ENCODE data around the gene FUCA2.
A peak's percentile ranks its signal among the peaks of the same experiment; 100 is the strongest.

FUCA2 gene

DNA sequence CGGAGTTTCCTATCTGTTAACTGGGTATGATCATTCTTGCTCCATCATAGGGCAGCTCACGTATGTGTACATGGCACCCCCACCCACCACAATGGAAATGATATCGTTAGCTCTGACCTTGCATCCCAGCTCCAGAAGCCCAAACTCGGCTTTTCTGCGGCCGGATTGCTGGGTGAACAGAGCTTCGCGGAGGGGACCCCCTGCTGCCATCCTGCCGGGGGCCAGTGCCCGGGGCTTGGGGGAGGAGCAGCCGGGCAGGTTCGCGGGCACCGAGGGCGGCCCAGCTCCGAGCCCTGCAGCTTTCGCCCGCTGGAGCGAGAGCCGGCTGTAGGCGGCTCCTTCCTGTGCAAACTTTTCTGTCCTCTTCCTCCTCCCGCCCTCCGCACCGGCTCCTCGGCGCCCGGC is 24.9 kb upstream of the FUCA2 start:
- H3K9me3 ChIP-seq (ENCODE audit: insufficient read depth, low read length), result no peaks in the 10 kb centered on the region
- peak; percentile 49 for TF ChIP-seq SUZ12 (IDR thresholded peaks at IDR 0.05; ENCODE audit: extremely low read depth, insufficient read depth, insufficient read length)
- no peak for TF ChIP-seq YY1 (IDR thresholded peaks at IDR 0.05; ENCODE audit: insufficient read depth, insufficient read length)
- no peak for TF ChIP-seq ZNF274 (IDR thresholded peaks at IDR 0.05; ENCODE audit: low read depth, low read length)
- H3K9ac ChIP-seq (ENCODE audit: insufficient read length, low read depth), result peak overlapping the region; percentile 61
- H3K36me3 ChIP-seq (ENCODE audit: insufficient read depth, insufficient read length, low read length), result no peaks in the 10 kb centered on the region
- H3K4me3 ChIP-seq (ENCODE audit: insufficient read length, low read depth), result peak overlapping the region; percentile 46
- DNase-seq (ENCODE audit: low read depth, low spot score), result no peak
- H3K4me1 ChIP-seq (ENCODE audit: insufficient read depth, insufficient read length), result peaks cover 8% of the 10 kb centered on the region
- H3K27me3 ChIP-seq (ENCODE audit: insufficient read depth, insufficient read length), result peaks cover 38% of the 10 kb centered on the region

- H3K27me3 ChIP-seq (ENCODE audit: insufficient read depth, insufficient read length), result peaks cover 38% of the 10 kb centered on the region
- no peak for DNase-seq (ENCODE audit: low read depth, low spot score)
- no peak for TF ChIP-seq SUZ12 (IDR thresholded peaks at IDR 0.05; ENCODE audit: extremely low read depth, insufficient read depth, insufficient read length)
- no peak for TF ChIP-seq ZNF274 (IDR thresholded peaks at IDR 0.05; ENCODE audit: low read depth, low read length)
- TF ChIP-seq YY1 (IDR thresholded peaks at IDR 0.05; ENCODE audit: insufficient read depth, insufficient read length), result no peak
These were observed 23.7 kb upstream of the FUCA2 start for GRCh38 chr6:143535189-143535614.

GRCh38 chr6:143531720-143532499 is 20.4 kb upstream of the FUCA2 start:
- no peak for TF ChIP-seq ZNF274 (IDR thresholded peaks at IDR 0.05; ENCODE audit: low read depth, low read length)
- TF ChIP-seq SUZ12 (IDR thresholded peaks at IDR 0.05; ENCODE audit: extremely low read depth, insufficient read depth, insufficient read length), result no peak
- no peak for TF ChIP-seq YY1 (IDR thresholded peaks at IDR 0.05; ENCODE audit: insufficient read depth, insufficient read length)
- Histone ChIP-seq H3K4me3 (ENCODE audit: insufficient read length, low read depth) (no peak overlapping the region), H3K9me3 (ENCODE audit: insufficient read depth, low read length) (no peaks in the 10 kb centered on the region), H3K9ac (ENCODE audit: insufficient read length, low read depth) (no peak overlapping the region), H3K27me3 (ENCODE audit: insufficient read depth, insufficient read length) (peaks cover 25% of the 10 kb centered on the region), H3K36me3 (ENCODE audit: insufficient read depth, insufficient read length, low read length) (no peaks in the 10 kb centered on the region), H3K4me1 (ENCODE audit: insufficient read depth, insufficient read length) (no peaks in the 10 kb centered on the region)
- no peak for DNase-seq (ENCODE audit: low read depth, low spot score)

More at GRCh38 chr6:143535189-143535614, 23.7 kb upstream of the FUCA2 start:
- Histone ChIP-seq H3K9me3 (ENCODE audit: insufficient read depth, low read length) (no peaks in the 10 kb centered on the region), H3K4me3 (ENCODE audit: insufficient read length, low read depth) (no peak overlapping the region), H3K4me1 (ENCODE audit: insufficient read depth, insufficient read length) (peaks cover 8% of the 10 kb centered on the region), H3K36me3 (ENCODE audit: insufficient read depth, insufficient read length, low read length) (no peaks in the 10 kb centered on the region), H3K9ac (ENCODE audit: insufficient read length, low read depth) (no peak overlapping the region)

DNA sequence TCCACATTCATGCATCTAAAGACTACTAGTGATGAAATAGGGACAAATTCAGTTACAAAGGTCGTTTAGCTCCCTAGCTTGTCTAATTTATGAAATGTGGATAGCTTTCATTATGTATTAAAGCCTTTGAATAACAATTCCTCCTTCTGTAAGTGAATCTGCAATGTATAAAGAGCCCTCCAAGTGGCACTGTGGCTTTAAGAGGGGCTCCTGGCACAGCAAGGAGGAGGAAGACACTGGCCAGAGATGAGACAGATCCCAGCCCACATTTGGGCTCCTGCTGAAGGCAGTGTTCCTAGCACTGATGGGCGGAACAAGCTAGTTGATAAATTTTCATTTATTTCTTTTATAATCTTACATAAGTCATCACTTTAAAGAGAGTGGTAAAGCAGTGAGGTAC is 17.6 kb upstream of the FUCA2 start:
- no peaks in the 10 kb centered on the region for H3K4me1 ChIP-seq (ENCODE audit: insufficient read depth, insufficient read length)
- H3K4me3 ChIP-seq (ENCODE audit: insufficient read length, low read depth), result no peak overlapping the region
- peaks cover 5% of the 10 kb centered on the region for H3K27me3 ChIP-seq (ENCODE audit: insufficient read depth, insufficient read length)
- H3K36me3 ChIP-seq (ENCODE audit: insufficient read depth, insufficient read length, low read length), result no peaks in the 10 kb centered on the region
- TF ChIP-seq SUZ12 (IDR thresholded peaks at IDR 0.05; ENCODE audit: extremely low read depth, insufficient read depth, insufficient read length), result no peak
- TF ChIP-seq YY1 (IDR thresholded peaks at IDR 0.05; ENCODE audit: insufficient read depth, insufficient read length), result no peak
- no peak for TF ChIP-seq ZNF274 (IDR thresholded peaks at IDR 0.05; ENCODE audit: low read depth, low read length)
- H3K9ac ChIP-seq (ENCODE audit: insufficient read length, low read depth), result no peak overlapping the region
- DNase-seq (ENCODE audit: low read depth, low spot score), result no peak
- no peaks in the 10 kb centered on the region for H3K9me3 ChIP-seq (ENCODE audit: insufficient read depth, low read length)

DNA sequence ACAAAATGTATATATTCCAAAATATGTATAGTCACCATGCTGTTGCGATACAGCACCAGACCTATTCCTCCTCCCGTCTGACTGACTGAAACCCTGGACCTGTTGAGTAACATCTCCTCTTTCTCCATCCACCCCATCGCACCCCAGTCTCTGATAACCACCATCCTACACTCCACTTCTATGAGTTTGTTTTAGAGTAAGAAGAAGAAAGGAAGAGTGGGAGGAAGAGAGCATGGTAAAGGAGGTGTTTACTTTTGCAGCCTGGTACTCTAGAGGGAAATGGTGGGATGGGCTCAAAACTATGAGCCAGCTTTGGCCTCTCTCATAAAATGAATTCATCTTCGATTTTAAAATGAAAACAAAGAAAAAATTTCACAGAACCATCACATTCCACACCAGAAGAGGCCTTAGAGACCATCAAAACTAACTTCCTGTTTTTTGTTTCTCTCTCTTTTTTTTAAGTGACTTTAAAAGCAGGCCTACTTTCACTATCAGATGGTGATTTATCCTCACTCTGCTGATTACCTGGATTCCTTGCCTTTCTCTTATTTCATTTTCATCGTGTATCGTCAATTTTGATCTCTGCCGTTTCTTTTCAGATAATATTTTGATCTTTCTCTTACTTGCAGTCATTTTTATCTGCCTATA is 16.8 kb upstream of the FUCA2 start:
- no peak overlapping the region for H3K4me3 ChIP-seq (ENCODE audit: insufficient read length, low read depth)
- no peaks in the 10 kb centered on the region for H3K36me3 ChIP-seq (ENCODE audit: insufficient read depth, insufficient read length, low read length)
- no peaks in the 10 kb centered on the region for H3K4me1 ChIP-seq (ENCODE audit: insufficient read depth, insufficient read length)
- no peak for DNase-seq (ENCODE audit: low read depth, low spot score)
- no peak for TF ChIP-seq YY1 (IDR thresholded peaks at IDR 0.05; ENCODE audit: insufficient read depth, insufficient read length)
- no peak for TF ChIP-seq ZNF274 (IDR thresholded peaks at IDR 0.05; ENCODE audit: low read depth, low read length)
- TF ChIP-seq SUZ12 (IDR thresholded peaks at IDR 0.05; ENCODE audit: extremely low read depth, insufficient read depth, insufficient read length), result no peak
- H3K9ac ChIP-seq (ENCODE audit: insufficient read length, low read depth), result no peak overlapping the region
- H3K27me3 ChIP-seq (ENCODE audit: insufficient read depth, insufficient read length), result peaks cover under 1% of the 10 kb centered on the region
- no peaks in the 10 kb centered on the region for H3K9me3 ChIP-seq (ENCODE audit: insufficient read depth, low read length)

GRCh38 chr6:143527677-143528076 is 16.2 kb upstream of the FUCA2 start:
- no peak for TF ChIP-seq YY1 (IDR thresholded peaks at IDR 0.05; ENCODE audit: insufficient read depth, insufficient read length)
- no peak for TF ChIP-seq ZNF274 (IDR thresholded peaks at IDR 0.05; ENCODE audit: low read depth, low read length)
- TF ChIP-seq SUZ12 (IDR thresholded peaks at IDR 0.05; ENCODE audit: extremely low read depth, insufficient read depth, insufficient read length), result no peak

GRCh38 chr6:143525356-143525755 is 13.8 kb upstream of the FUCA2 start:
- TF ChIP-seq YY1 (IDR thresholded peaks at IDR 0.05; ENCODE audit: insufficient read depth, insufficient read length), result no peak
- no peak for TF ChIP-seq ZNF274 (IDR thresholded peaks at IDR 0.05; ENCODE audit: low read depth, low read length)
- TF ChIP-seq SUZ12 (IDR thresholded peaks at IDR 0.05; ENCODE audit: extremely low read depth, insufficient read depth, insufficient read length), result no peak
- no peaks in the 10 kb centered on the region for H3K36me3 ChIP-seq (ENCODE audit: insufficient read depth, insufficient read length, low read length)
- no peaks in the 10 kb centered on the region for H3K4me1 ChIP-seq (ENCODE audit: insufficient read depth, insufficient read length)
- no peaks in the 10 kb centered on the region for H3K27me3 ChIP-seq (ENCODE audit: insufficient read depth, insufficient read length)
- DNase-seq (ENCODE audit: low read depth, low spot score), result no peak
- H3K9ac ChIP-seq (ENCODE audit: insufficient read length, low read depth), result no peak overlapping the region
- no peaks in the 10 kb centered on the region for H3K9me3 ChIP-seq (ENCODE audit: insufficient read depth, low read length)
- H3K4me3 ChIP-seq (ENCODE audit: insufficient read length, low read depth), result no peak overlapping the region

More at GRCh38 chr6:143527677-143528076, 16.2 kb upstream of the FUCA2 start:
- Histone ChIP-seq H3K36me3 (ENCODE audit: insufficient read depth, insufficient read length, low read length) (no peaks in the 10 kb centered on the region), H3K4me3 (ENCODE audit: insufficient read length, low read depth) (no peak overlapping the region), H3K9ac (ENCODE audit: insufficient read length, low read depth) (no peak overlapping the region), H3K9me3 (ENCODE audit: insufficient read depth, low read length) (no peaks in the 10 kb centered on the region), H3K27me3 (ENCODE audit: insufficient read depth, insufficient read length) (no peaks in the 10 kb centered on the region), H3K4me1 (ENCODE audit: insufficient read depth, insufficient read length) (no peaks in the 10 kb centered on the region)
- DNase-seq (ENCODE audit: low read depth, low spot score), result no peak

All from NT2/D1 (cell line).